Measurements from ENCODE around the gene AFG1L.

The AFG1L gene

DNA sequence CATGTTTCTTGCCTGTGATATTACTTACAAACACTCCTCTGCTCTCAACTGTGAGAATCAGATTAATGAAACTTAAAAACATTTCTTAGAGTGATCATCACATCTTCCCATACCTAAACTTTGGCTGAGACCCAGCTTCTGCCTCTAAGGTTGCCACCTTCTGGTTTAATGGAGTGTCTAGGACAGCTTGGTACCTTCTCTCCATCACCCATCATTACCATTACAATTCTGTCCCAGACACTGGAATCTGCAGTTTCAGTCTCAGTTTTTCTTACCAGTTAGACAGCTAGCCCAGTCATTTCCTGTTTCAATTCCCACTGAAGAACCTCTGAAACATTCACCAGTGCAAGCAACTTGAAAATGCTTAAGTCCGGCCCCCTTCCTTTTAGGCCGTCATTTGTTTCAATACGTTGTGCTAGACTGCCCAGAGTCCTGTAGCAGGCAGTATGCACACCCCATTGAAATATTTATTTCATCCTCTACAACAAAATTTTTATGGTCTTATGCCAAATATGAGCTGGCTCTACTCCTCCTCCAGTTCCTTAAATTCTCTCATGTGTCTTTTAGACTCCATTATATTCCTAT is 158.8 kb downstream of the AFG1L start:
- DNase-seq (ENCODE audit: low read depth in 2 of 2), result no peak

DNA sequence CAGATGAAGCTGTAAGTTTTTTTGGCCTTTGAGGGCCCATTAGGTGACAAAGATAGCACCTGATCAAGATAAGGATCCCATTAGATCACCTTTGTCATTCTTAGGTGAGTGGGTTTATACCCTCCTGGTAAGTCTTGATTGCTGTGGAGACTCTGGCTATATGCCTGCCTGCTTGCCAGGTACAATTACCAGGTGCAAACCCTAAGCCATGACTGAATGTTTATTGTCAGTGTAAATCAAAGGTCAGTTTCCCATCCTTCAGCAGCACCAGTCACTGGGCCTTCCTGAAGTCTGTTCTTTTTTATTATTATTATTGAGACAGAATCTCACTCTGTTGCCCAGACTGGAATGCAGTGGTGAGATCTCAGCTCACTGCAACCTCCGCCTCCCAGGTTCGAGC is 159.5 kb downstream of the AFG1L start:
- DNase-seq (ENCODE audit: low read depth in 2 of 2), result no peak

DNA sequence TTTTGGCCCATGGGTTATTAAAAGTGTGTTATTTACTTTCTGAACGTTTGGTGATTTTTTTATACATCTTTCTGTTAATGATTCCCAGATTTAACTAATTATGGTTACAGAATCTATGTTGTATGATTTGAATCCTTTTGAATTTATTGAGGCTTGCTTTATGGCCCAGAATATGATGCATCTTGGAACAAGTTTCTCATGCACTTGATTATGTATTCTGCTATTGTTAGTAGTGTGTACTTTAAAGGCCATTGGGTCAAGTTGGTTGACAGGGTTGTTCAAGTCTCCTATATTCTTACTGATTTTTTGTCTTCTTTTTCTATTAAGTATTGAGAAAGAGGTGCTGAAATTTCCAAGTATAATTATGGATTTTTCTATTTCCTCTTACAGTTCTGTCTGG is 160.8 kb downstream of the AFG1L start:
- no peak for DNase-seq (ENCODE audit: low read depth in 2 of 2)

DNA sequence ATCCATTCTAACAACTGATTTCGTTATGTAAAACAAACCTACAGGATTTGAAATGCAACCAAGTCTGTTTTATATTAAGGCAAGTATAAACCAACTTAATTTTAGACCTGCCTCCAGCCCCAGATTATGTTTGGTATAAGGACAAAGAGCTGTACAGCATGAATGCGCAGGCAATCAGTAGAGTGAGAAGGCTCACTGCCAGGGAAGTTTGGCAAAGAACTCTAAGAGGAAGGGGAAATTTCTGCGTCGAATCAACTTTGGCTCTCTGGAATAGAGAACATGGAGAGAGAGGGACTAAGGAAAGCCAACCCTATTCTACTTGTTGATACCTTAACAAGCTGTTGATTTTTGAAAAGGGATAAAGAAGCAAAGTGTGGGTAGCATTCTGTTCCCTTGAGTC is 168.9 kb downstream of the AFG1L start:
- DNase-seq (ENCODE audit: low read depth in 2 of 2), result no peak

DNA sequence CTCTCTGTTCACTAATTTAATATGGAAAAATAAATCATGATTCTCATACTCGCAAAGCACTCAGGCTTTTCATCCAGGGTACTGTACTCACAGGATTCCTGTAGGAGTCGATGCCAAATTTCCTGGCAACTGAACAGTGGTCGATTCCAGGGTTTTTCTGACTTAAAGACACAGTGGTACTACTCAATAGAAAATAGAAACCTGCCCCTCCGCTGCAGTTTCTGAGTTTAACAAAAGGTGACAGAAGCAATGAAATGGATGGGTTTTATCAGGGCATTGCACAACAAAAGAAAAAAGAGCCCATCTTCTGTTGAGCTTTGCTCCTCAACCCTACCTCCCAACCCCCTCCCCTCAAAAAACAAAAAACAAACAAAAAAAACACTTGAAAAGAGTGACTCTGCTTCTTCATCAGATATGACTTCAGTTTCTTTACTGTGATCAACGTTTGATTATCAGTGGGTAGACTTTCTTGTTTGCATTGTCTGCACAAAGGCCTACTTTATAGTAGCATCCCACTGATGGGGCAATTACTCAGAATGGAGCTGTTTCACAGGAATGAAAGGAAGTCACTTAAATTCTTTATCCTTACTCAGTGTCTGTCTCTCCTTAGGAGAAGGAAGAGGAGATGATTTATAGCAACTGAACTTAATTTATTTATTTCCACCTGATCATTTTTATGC is 169.7 kb downstream of the AFG1L start:
- DNase-seq (ENCODE audit: low read depth in 2 of 2), result no peak

DNA sequence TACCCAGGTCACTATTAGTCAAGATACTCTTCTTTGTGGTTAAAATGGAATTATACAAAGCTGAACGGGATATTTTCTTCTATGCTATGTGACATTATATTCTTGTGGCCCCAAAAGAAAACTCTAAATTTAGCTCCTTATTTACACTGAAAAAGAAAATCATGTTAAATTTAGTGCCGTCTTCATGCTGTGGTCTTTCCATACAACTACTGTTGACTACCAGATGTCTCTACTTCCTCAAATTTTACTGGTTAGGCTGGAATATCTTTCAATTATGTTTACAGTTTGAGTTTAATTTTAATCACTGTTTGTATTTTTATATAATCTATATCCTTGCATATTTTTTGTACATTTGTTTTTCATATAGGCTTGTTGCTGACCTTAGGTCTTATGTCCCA is 170.2 kb downstream of the AFG1L start:
- DNase-seq (ENCODE audit: low read depth in 2 of 2), result no peak

DNA sequence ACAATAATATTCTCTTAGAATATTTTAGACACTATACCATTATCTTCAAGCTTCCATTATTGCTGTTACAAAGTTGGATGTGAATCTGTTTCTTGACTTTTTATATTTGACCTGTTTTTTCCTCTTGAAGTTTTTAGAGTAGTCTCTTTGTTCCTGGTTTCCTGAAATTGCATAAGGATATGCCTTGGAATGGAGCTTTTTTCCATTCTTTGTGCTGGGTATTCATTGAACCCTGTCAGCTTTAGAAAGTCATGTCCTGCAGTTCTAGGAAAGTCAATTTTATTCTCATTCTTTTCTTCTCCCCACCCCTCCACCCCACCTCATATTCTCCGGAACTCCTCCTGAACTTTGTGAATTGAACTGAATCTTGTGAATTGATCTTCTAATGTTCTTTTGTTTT is 173.5 kb downstream of the AFG1L start:
- no peak for DNase-seq (ENCODE audit: low read depth in 2 of 2)

DNA sequence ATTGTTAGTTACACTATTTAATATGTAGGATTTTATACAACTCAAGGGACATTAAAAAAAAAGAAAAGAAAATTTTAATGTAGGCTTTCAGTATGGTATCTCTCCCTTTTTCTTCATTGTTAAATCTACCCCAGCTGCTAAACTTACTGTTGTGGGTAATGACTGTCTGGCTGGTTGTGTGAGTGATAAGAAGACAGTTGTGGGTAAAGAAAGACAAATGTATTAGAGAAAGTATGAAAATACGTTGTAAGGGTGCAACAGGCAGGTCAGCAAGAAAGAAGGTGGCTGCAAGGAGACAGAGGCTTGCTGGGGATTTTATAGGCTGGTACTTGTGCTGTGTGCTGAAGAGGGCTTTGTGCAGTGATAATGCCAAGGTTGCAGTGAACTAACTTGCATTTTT is 174.5 kb downstream of the AFG1L start:
- no peak for DNase-seq (ENCODE audit: low read depth in 2 of 2)

DNA sequence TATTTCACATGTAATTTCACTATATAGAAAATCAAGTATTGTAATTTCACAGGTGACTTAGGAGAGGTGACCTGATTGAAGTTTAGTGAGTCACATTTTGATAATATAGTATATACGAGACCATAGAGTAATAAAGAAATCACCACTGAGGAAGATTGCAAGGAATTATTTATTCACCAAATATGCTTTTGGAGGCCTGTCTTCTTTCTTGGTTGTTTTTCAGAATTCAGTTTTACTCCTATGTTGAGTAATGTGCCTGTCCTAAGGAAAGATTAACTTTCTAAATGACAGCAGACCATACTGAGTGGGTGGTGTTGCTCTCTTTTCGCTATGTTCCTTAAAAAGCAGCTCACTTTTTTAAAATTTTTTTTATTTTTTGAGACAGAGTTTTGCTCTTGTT is 178.3 kb downstream of the AFG1L start:
- no peak for DNase-seq (ENCODE audit: low read depth in 2 of 2)

DNA sequence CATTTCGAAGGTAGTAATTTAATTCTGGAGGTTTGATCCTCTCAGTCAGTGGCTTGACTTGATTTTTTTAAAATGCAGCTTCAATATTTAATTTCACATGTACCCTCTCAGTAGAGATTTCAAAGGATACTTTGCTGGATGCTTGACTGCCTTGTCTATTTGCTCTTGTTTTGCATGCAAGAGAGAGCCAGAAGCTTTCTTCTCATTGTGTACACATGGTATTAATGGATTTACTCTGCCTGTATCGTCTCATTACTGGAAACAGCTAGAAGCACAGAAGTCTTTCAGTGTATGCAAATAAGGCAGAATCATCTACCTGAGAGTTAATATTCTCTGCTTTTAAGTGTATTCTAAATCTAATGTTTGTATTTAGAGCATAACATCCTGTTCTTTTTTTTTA is 181.5 kb downstream of the AFG1L start:
- no peak for DNase-seq (ENCODE audit: low read depth in 2 of 2)

DNA sequence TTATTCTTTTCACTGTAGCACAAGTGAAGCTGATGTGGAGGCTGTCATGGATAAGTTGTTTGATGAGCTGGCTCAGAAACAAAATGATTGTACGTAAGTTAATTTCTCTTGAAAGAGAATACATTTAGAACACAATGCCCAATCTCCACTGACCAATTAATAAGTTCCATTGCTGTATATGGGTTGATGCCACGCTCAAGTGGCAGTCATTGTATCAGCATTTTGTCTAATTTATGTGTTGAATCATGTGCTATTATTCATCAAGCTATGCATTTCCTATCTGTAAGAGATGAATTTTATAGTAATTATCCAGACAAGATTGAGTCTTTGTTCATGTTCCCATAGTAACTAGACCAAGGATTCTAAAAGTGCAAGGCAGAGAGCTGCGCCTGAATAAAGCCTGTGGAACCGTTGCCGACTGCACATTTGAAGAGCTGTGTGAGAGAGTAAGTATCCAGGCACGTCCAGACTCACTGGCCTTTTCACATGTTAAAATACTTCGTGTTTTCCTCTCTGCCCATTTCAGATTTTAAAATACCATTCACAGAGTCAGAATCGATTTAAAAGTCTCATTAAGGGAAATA is 182.1 kb downstream of the AFG1L start:
- DNase-seq (ENCODE audit: low read depth in 2 of 2), result no peak

DNA sequence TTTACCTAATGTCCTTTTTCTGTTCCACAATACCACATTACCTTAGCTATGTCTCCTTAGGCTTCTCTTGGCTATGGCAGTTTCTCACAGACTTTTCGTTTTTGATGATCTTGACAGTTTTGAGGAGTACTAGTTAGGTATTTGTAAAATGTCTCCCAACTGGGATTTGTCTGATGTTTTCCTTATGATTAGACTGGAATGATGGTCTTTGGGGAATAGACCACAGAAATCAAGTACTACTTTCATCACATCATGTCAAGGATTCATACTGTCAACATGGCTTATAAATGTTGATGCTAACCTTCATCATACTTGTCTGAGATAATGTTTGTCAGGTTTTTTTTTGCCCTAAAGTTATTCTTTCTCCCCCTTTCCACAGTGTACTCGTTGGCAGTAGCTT is 187.7 kb downstream of the AFG1L start:
- no peak for DNase-seq (ENCODE audit: low read depth in 2 of 2)

DNA sequence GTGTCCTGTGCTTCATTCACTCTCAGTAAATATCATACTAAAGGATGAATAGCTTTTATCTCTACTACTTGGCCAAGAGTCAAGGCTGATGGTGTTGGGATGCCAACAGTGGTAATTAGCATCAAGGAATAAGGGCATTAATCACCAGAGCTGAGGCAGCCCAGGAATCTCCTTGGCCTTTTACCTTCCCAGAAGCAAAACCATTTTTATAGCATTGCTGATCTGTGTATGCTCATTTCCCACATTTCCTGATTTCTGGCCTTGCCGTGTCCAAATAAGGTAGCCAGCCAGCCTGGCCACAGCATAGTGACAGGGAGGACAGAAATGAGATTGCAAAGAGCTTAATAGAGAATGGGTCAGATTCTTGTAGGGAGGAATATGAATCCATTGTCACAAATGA is 189.2 kb downstream of the AFG1L start:
- no peak for DNase-seq (ENCODE audit: low read depth in 2 of 2)

DNA sequence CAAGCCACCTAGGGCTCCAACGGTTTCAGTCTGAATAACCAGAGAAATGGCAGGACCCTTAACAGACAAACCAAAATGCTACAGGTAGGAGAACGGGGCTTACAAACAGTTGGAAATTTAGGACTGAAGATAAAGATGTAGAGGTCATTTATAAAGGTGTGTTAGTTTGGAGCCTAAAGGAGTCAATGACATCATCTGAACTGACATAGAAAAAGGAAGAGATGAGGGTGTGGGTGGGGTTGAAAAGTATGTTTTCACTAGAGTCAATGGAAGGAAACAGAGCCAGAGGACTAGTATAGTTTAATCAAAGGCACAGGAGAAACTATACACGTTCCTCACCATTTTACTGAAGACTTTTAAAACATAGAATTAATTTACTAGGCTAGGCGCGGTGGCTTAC is 194.8 kb downstream of the AFG1L start:
- no peak for DNase-seq (ENCODE audit: low read depth in 2 of 2)

DNA sequence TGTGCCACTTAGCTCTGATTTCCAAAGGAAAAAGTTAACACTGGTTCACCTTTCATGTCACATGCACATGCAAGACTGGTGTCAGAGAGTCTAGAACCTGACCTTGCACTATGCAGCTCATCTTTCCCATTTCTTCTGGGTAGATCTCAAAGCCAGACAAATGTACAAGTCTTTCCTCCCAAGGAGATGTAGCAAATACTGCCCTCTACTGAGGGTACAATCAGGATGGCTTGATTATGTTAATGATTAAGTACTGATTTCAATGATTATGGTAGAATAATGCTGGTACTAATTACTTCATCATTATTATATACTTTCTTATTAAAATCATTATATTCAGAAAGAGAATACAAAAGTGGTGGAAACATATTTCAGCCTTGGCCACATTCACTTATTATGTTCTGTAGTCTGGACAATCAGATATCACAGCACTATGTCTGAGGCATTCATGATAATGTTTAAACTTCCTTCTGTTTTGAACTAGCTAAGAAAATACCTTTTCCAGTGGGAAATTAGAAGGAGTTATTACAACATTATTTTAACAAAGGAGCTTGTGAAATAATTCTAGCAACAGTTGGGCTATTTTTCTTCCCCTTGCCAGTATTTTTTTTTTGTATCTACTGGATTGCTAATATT is 197.4 kb downstream of the AFG1L start:
- no peak for DNase-seq (ENCODE audit: low read depth in 2 of 2)

DNA sequence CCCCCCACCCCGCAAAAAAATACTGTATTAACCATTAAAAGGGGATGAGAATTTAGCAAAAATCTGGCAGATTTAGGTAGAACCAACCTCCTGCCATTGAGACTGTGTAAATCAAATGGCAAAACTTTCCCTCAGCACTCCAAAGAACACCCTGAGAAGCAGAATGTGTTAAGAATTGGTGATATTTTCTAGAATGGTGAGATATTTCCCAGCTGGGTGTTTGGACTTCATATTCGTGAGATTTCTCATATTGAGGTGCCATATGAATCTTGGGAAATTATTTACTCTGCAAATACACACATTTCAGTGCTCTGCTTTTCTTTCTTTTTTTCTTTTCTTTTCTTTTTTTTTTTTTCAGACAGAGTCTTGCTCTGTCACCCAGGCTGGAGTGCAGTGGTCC is 199.6 kb downstream of the AFG1L start:
- no peak for DNase-seq (ENCODE audit: low read depth in 2 of 2)

DNA sequence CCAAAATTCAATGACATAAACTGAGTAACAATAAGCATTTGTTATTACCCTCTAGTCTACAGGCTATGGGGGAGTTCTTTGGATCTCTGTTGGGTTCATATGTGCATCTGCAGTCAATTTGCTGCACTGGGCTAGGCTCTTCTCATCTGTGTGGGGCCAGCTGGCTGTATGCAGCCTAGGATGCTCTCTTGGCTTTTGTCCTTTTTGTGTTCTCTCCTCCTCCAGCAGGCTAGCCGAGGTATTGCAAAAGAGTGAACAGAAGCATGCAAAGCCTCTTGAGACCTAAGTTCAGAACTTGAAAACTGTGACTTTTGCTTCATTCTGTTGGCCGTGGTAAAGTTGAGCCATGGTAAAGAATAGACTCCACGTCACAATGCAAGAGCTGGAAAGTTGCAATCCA is 203.0 kb downstream of the AFG1L start:
- no peak for DNase-seq (ENCODE audit: low read depth in 2 of 2)

DNA sequence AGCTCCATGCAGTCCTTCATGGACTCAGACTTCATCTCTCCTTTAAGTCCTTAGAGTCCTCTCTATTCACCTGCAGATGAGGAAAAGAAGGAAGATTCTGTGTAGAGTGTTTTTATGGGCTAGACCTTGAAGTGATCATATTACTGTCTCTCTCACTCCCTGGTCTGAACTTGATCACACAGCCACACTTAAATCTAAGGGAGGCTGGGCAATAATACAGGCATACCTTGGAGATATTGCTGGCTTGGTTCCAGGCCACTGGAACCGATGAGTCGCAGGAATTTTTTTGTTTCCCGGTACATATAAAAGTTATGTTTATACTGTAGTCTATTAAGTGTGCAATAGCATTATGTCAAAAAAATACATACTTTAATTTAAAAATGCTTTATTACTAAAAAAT is 206.7 kb downstream of the AFG1L start:
- DNase-seq (ENCODE audit: low read depth in 2 of 2), result no peak

DNA sequence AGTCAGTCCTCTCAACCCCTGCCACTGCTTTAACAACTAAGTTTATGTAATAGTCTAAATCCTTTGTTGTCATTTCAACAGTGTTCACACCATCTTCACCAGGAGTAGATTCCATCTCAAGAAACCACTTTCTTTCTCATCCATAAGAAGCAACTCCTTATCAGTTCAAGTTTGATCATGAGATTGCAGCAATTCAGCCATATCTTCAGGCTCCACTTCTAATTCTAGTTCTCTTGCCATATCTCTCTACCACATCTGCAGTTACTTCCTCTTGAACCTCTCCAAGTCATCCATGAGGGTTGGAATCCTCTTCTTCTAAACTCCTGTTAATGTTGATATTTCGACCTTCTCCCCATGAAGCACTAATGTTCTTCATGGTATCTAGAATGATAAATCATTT is 208.0 kb downstream of the AFG1L start:
- no peak for DNase-seq (ENCODE audit: low read depth in 2 of 2)

DNA sequence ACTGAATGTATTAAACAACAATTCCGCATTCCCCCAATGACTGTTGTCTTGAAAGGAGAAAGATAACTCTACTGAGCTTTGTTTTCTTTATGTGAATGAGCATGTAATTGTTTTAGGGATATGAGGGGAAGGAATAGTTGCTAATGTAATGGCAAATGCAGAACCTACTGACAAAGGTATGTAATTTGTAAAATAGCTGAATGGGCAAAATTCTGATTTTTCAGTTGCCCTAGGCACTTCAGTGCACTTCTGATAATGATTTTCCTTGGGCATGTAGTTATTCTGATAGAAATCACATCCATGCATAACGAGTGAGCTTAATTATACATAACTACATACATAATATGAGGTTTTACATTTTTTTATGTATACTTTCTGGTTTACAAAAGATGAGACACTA is 212.5 kb downstream of the AFG1L start:
- no peak for DNase-seq (ENCODE audit: low read depth in 2 of 2)

DNA sequence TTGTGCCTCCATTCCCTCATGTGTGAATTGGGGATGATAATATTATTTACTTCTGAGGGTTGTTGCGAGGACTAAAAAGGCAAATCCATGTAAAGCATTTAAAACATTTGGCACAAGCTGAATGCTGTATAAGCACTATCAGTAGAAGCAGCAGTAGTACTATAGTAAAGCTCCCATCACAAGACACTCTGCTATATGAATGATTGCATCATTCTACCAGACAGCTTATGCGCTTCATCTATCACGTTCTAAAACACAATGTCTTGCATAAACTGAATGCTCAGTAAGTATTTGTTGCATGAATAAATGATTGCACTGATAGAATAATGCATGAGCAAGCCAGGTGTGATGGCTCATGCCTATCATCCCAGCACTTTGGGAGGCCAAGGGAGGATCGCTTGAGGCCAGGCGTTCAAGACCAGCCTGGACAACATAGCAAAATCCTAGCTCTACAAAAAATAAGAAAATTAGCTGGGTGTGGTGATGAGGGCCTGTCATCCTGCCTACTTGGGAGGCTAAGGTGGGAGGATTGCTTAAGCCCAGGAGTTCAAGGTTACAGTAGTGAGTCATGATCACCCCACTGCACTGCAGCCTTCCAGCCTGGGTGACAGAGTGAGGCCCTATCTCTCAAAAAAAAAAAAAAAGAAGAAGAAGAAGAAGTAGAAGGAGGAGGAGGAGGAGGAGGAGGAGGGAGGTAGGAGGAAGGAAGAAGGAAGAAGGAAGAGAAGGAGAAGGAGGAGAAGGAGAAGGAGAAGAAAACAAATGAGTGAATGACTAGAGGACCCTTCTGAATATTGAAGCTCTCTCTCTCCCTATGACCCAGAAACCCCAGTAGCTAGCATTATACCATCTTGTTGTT is 215.8 kb downstream of the AFG1L start:
- DNase-seq (ENCODE audit: low read depth in 2 of 2), result no peak

All from stimulated activated CD8-positive, alpha-beta memory T cell treated with anti-CD3 and anti-CD28 coated beads, Interleukin-2, amount 100 ng/mL, for 1 hour (primary cell).